Nephron progenitor cell (in vitro differentiated cells): ENCODE measurements around the gene TMF1.

Experiments
- DNase-seq: peaks from one replicate; pipeline ENCODE4 v3.0.0; 2021
- H3K27ac Mint-ChIP-seq: 2 replicates; pipeline ENCODE4 v1.8.0; 2021; ENCODE audit warnings: mild to moderate bottlenecking, moderate library complexity, mixed read lengths
- H3K27me3 Mint-ChIP-seq: 2 replicates; pipeline ENCODE4 v1.8.0; 2021; ENCODE audit warnings: mild to moderate bottlenecking, low read depth, mixed read lengths; ENCODE audit not compliant: poor library complexity
- H3K36me3 Mint-ChIP-seq: 2 replicates; pipeline ENCODE4 v1.8.0; 2021; ENCODE audit warnings: low read depth, mixed read lengths
- H3K4me1 Mint-ChIP-seq: 2 replicates; pipeline ENCODE4 v1.8.0; 2021; ENCODE audit warnings: mixed read lengths
- H3K4me3 Mint-ChIP-seq: 2 replicates; pipeline ENCODE4 v1.8.0; 2021; ENCODE audit warnings: mild to moderate bottlenecking, moderate library complexity, mixed read lengths
- H3K9me3 Mint-ChIP-seq: 2 replicates; pipeline ENCODE4 v1.8.0; 2021; ENCODE audit warnings: mild to moderate bottlenecking, moderate library complexity, mixed read lengths
- CTCF ChIP-seq: fragments of 200-600 bp; sonication (generic); IDR thresholded peaks from 2 replicates; pipeline ENCODE4 v1.5.0; 2021; ENCODE audit warnings: antibody characterized with exemption

Gene TMF1

GRCh38 chr3:69066121-69066520 lies 14.0 kb upstream of the TMF1 start:
- Mint-ChIP-seq H3K27me3 (no peaks in the 10 kb centered on the region), H3K27ac (no peak overlapping the region), H3K36me3 (peaks cover 56% of the 10 kb centered on the region), H3K4me1 (no peaks in the 10 kb centered on the region), H3K4me3 (no peak overlapping the region), H3K9me3 (no peaks in the 10 kb centered on the region)
- no peak for DNase-seq
- TF ChIP-seq CTCF = no peak

- Mint-ChIP-seq H3K4me1 (no peaks in the 10 kb centered on the region), H3K36me3 (peaks cover 56% of the 10 kb centered on the region), H3K27ac (peak overlapping the region; percentile 5), H3K27me3 (no peaks in the 10 kb centered on the region), H3K9me3 (no peaks in the 10 kb centered on the region), H3K4me3 (no peak overlapping the region)
- no peak for DNase-seq
- no peak for TF ChIP-seq CTCF
These were observed 13.3 kb upstream of the TMF1 start for GRCh38 chr3:69065318-69065964.

- DNase-seq = no peak
- TF ChIP-seq CTCF = no peak
- no peaks in the 10 kb centered on the region for H3K4me1 Mint-ChIP-seq
- no peaks in the 10 kb centered on the region for H3K9me3 Mint-ChIP-seq
- H3K36me3 Mint-ChIP-seq = peaks cover 66% of the 10 kb centered on the region
- no peaks in the 10 kb centered on the region for H3K27me3 Mint-ChIP-seq
- H3K4me3 Mint-ChIP-seq = no peak overlapping the region
- H3K27ac Mint-ChIP-seq = peak overlapping the region; percentile 25
These were observed 11.5 kb upstream of the TMF1 start for GRCh38 chr3:69063636-69064035.

GRCh38 chr3:69059688-69060087 lies 7.6 kb upstream of the TMF1 start:
- H3K4me1 Mint-ChIP-seq = no peaks in the 10 kb centered on the region
- DNase-seq = no peak
- no peaks in the 10 kb centered on the region for H3K9me3 Mint-ChIP-seq
- peaks cover 88% of the 10 kb centered on the region for H3K36me3 Mint-ChIP-seq
- no peaks in the 10 kb centered on the region for H3K27me3 Mint-ChIP-seq
- no peak overlapping the region for H3K27ac Mint-ChIP-seq
- no peak overlapping the region for H3K4me3 Mint-ChIP-seq
- TF ChIP-seq CTCF = no peak

GRCh38 chr3:69058947-69059224 lies 6.8 kb upstream of the TMF1 start:
- no peak for DNase-seq
- no peak for TF ChIP-seq CTCF
- Mint-ChIP-seq H3K27me3 (no peaks in the 10 kb centered on the region), H3K36me3 (peaks cover 81% of the 10 kb centered on the region), H3K4me1 (no peaks in the 10 kb centered on the region), H3K9me3 (no peaks in the 10 kb centered on the region), H3K4me3 (no peak overlapping the region), H3K27ac (no peak overlapping the region)

GRCh38 chr3:69058180-69058946 lies 6.2 kb upstream of the TMF1 start:
- no peak overlapping the region for H3K27ac Mint-ChIP-seq
- H3K4me3 Mint-ChIP-seq = no peak overlapping the region
- peaks cover 76% of the 10 kb centered on the region for H3K36me3 Mint-ChIP-seq
- H3K4me1 Mint-ChIP-seq = no peaks in the 10 kb centered on the region
- H3K27me3 Mint-ChIP-seq = no peaks in the 10 kb centered on the region
- no peak for TF ChIP-seq CTCF
- no peaks in the 10 kb centered on the region for H3K9me3 Mint-ChIP-seq
- no peak for DNase-seq
